T-helper 17 cell (primary cell): Measurements from ENCODE around the gene BCAT1. TPM values are rescaled to one million over a fixed set of nuclear protein-coding genes. Genes with fewer than 3 reads are reported as not detected.

Source experiments
- ATAC-seq: fragments of 150-1000 bp; cut with Tn5 transposase; 2 replicates; pipeline ENCODE4 v1.10.0; 2021; ENCODE audit warnings: mild to moderate bottlenecking, moderate library complexity
- DNase-seq, 3 donors: peaks; one replicate each; pipeline versions ENCODE4 v3.0.0 to v3.0.0-alpha.2; 2020 to 2021
- H3K9me3 ChIP-seq: one replicate; pipeline ENCODE4 v1.7.0; 2013; ENCODE audit warnings: low read length, mild to moderate bottlenecking; ENCODE audit not compliant: control insufficient read depth, poor library complexity, severe bottlenecking
- H3K27ac Mint-ChIP-seq: one replicate; pipeline ENCODE4 v1.8.0; 2022; ENCODE audit warnings: mild to moderate bottlenecking, moderate library complexity, mixed read lengths
- H3K27me3 Mint-ChIP-seq: one replicate; pipeline ENCODE4 v1.8.0; 2022; ENCODE audit warnings: mixed read lengths
- H3K36me3 Mint-ChIP-seq: one replicate; pipeline ENCODE4 v1.8.0; 2022; ENCODE audit warnings: low read depth, mixed read lengths
- H3K4me1 Mint-ChIP-seq: one replicate; pipeline ENCODE4 v1.8.0; 2022; ENCODE audit warnings: mild to moderate bottlenecking, mixed read lengths
- H3K4me3 Mint-ChIP-seq: one replicate; pipeline ENCODE4 v1.8.0; 2022; ENCODE audit warnings: mild to moderate bottlenecking, moderate library complexity, mixed read lengths
- total RNA-seq, 4 donors: library from RNA in 2 of 4; stranded (reverse) in 2 of 4; gene quantifications; one replicate each; pipeline ENCODE4 v1.2.3 and lab custom pipeline; 2022 to 2026

BCAT1 gene
- total RNA-seq, 2 donors from 2014 or later: 1.1 to 1.6 TPM

DNA sequence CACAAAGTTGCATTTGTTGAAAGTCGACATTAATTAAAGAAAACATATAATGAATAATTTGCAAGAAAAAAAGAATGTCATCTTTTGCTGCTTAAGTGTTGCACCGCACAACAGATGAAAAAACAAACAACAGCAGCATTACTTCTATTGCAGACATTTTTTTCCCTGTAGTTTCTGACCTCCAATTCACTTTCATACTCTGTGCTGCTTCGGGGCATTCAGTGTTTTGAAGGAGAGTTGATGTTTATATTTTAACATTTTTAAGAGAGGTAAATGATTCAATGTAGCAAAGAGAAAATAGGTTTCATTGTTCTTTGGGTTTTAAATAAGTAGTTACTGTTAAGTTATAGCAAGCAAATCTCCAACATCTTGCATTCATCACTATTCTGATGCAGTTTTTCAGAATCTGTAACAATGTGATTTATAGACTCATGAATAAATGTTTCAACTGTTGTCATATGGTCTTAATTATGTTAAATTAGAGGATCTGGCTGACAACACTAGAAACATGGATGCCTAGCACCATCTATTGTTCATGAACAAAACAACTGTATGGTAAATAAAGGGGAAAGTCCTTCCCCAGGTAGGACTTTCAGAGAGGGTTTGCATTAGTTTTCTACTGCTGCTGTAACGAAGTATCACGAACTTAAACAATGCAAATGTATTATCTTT is 168.1 kb downstream of the BCAT1 start:
- no peak for DNase-seq
- Mint-ChIP-seq H3K4me3 (no peak overlapping the region), H3K27me3 (peaks cover 39% of the 10 kb centered on the region), H3K4me1 (no peaks in the 10 kb centered on the region), H3K27ac (no peak overlapping the region), H3K36me3 (no peaks in the 10 kb centered on the region)
- ATAC-seq: no peak
- H3K9me3 ChIP-seq: no peaks in the 10 kb centered on the region

DNA sequence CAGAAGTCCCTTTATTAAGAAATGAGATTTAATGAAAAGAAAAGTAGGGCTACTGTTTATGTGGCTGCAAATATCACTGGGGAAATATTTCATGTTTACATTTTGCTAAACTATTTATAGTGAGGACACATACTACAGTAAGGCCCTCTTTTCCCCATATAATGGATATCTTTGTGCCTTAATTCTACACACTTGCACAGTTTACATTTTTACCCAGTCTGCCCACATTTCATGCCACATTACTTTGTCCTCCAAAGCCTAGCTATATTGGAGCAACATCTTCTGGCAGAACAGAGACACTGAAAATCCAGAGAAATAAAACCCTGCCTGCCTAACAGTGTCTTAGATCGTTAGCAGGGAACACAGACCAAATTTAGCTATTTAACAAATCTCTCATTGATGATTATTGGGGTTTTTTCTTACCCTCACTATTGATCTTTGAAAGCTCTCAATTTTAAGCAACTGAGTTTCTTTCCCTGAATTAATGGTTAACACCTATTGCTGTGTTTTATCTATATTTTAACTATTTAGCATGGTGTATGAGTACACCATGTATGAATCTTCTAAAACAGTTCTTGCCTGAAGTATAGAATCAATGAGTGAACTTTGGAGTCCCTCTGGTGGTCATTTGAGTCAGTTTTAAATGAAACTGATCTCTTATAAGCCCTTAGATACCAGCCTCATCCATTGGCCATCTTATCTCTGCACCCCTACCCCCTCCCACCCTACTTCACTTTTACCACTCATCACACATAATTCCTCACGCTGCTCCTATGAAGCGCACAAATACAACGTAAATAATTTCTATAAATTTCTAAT is 170.2 kb downstream of the BCAT1 start:
- no peak overlapping the region for H3K27ac Mint-ChIP-seq
- H3K36me3 Mint-ChIP-seq: no peaks in the 10 kb centered on the region
- H3K4me3 Mint-ChIP-seq: no peak overlapping the region
- ATAC-seq (peak; percentile 25), DNase-seq (no peak)
- H3K4me1 Mint-ChIP-seq: no peaks in the 10 kb centered on the region
- peaks cover 27% of the 10 kb centered on the region for H3K27me3 Mint-ChIP-seq
- no peaks in the 10 kb centered on the region for H3K9me3 ChIP-seq

DNA sequence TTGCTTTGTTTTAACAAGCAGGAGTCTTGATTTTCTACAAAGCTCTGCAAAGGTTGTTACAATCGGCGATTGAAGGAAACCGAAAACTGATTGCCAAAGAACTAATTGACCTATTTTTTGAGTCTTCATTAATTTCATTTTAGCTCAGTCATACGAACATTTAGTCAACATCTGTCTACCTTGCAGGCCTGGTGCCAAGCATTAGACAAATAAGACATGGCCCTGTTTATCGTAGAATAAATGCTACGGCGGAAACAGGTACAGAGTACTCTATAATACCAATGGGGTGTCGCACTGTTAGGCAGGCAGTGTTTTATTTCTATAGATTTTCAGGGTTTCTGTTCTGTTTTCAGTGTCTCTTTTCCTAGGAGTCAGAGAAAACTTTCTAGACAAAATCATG is 171.5 kb downstream of the BCAT1 start:
- DNase-seq (no peak), ATAC-seq (no peak)
- no peak overlapping the region for H3K4me3 Mint-ChIP-seq
- H3K27ac Mint-ChIP-seq: no peak overlapping the region
- no peaks in the 10 kb centered on the region for H3K4me1 Mint-ChIP-seq
- no peaks in the 10 kb centered on the region for H3K9me3 ChIP-seq
- H3K27me3 Mint-ChIP-seq: peaks cover 17% of the 10 kb centered on the region
- H3K36me3 Mint-ChIP-seq: no peaks in the 10 kb centered on the region

DNA sequence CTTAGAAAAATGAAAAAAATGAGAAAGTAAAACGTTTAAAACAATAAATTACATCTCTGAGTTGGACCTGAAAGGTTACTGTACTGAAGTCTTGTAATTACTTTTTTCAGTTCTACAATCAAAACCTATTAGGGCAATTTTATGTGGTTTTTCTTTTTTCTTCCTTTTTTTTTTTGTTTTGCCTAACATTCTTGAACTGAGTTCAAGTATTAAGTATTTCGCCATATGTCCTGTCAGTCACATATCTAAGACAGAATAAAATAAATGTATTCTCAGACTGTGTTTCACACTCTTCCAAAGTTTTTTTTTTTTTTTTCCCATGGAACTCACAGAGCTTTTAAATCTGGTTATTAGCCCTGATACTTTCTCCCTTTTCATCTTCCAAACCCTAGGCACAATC is 172.0 kb downstream of the BCAT1 start:
- Mint-ChIP-seq H3K27me3 (peaks cover 14% of the 10 kb centered on the region), H3K4me1 (no peaks in the 10 kb centered on the region), H3K27ac (no peak overlapping the region), H3K4me3 (no peak overlapping the region), H3K36me3 (no peaks in the 10 kb centered on the region)
- ATAC-seq (no peak), DNase-seq (no peak)
- no peaks in the 10 kb centered on the region for H3K9me3 ChIP-seq

DNA sequence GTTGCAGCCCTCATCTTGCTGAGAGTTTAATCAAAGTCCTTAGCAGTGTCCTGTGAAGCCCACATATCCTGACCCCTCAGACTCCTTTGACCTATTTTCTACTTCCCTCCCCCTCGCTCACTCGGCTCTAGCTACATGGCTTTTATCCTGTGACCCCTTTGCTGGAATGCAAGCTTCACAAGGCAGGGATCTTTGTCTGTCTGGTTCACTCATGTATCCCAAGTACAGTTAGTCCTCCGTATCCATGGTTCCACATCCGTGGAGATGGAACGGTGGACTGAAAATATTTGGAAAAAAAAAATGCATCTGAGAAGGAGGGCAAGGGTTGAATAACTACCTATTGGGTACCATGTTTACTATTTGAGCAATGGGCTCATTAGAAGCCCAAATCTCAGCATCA is 173.8 kb downstream of the BCAT1 start:
- Mint-ChIP-seq H3K27ac (no peak overlapping the region), H3K27me3 (peaks cover 10% of the 10 kb centered on the region), H3K4me1 (no peaks in the 10 kb centered on the region), H3K4me3 (no peak overlapping the region), H3K36me3 (no peaks in the 10 kb centered on the region)
- DNase-seq: no peak
- ATAC-seq: no peak
- no peaks in the 10 kb centered on the region for H3K9me3 ChIP-seq

DNA sequence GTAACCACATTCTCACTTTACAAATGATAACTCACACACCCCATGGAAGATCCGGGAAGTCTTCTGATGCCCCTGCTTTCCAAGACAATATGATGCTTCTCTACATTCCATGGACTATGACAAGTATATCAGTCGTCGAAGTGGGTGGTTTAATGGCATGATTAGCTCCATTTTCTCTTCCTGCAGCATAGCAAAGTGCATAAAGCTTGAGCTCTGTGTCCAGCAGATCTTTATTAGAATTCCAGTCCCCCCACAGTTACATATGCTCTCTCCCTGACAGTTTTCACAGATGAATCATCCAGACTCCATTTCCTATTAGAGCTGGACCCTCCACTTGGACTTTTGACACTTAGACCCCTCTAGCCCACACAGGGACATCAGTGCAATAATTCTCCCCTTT is 174.9 kb downstream of the BCAT1 start:
- Mint-ChIP-seq H3K36me3 (no peaks in the 10 kb centered on the region), H3K4me3 (no peak overlapping the region), H3K27ac (no peak overlapping the region), H3K4me1 (no peaks in the 10 kb centered on the region), H3K27me3 (peaks cover 4% of the 10 kb centered on the region)
- ATAC-seq: no peak
- DNase-seq: no peak
- H3K9me3 ChIP-seq: no peaks in the 10 kb centered on the region

DNA sequence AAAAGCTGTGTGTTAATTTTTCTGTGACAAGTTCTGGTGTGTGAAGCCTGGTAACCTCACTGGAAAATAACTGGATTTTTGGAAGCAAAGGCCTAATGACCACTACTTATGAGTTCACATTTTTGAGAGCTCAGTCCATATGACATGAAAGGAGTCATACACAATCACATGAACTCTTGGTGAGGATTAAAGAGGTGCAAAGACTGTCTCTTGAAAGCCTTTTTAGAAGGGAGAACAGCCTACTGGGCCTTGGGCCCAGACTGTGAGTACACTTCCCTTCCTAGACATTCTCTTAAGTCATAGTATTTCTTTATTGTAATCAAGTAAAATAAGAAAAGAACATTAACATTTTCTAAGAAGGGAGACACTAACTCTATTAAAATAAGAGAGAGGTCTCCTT is 176.1 kb downstream of the BCAT1 start:
- no peak overlapping the region for H3K4me3 Mint-ChIP-seq
- H3K27me3 Mint-ChIP-seq: peaks cover 4% of the 10 kb centered on the region
- no peaks in the 10 kb centered on the region for H3K36me3 Mint-ChIP-seq

DNA sequence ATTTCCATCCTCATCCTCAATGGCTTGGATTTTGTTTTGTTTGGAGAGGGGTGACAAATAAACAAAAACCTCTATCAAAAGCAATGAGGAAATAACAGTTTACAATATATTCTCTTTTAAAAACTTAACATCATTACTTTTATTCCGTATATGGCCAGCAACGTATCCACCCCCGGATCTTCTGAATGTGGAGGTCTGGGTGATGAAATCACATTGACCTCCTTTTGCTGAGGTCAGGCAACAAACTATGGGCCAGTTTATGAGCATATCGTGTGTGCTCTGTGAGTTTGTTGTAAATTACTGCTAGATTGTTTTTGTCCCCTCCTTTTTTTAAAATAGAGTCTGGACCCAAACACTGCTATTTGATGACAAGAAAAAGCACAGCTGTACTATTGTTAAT is 178.1 kb downstream of the BCAT1 start:
- no peak for ATAC-seq
- Mint-ChIP-seq H3K4me3 (no peak overlapping the region), H3K4me1 (no peaks in the 10 kb centered on the region), H3K36me3 (no peaks in the 10 kb centered on the region), H3K27me3 (peaks cover 4% of the 10 kb centered on the region), H3K27ac (no peak overlapping the region)
- no peaks in the 10 kb centered on the region for H3K9me3 ChIP-seq
- DNase-seq: no peak

More for the DNA sequence above, 176.1 kb downstream of the BCAT1 start:
- no peaks in the 10 kb centered on the region for H3K4me1 Mint-ChIP-seq
- H3K27ac Mint-ChIP-seq: no peak overlapping the region
- no peaks in the 10 kb centered on the region for H3K9me3 ChIP-seq
- ATAC-seq (no peak), DNase-seq (no peak)

DNA sequence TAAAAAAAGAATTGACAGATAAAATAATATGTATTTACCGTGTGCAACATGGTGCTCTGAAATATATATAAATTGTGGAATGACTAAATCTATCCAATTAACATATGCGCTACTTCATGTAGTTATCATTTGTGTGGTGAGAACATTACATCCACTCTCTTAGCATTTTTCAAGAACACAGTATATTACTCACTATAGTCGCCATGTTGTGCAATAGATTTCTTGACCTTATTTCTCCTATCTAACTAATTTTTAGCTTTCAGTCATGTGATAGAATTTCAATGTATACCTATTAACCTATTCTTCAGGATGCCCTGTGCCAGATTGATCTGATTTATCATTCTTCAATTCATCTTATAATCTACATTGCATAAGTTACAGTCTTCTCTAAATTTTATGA is 178.6 kb downstream of the BCAT1 start:
- H3K9me3 ChIP-seq: no peaks in the 10 kb centered on the region
- ATAC-seq (no peak), DNase-seq (no peak)
- H3K27me3 Mint-ChIP-seq: peaks cover 4% of the 10 kb centered on the region
- no peaks in the 10 kb centered on the region for H3K36me3 Mint-ChIP-seq
- H3K4me3 Mint-ChIP-seq: no peak overlapping the region
- H3K27ac Mint-ChIP-seq: no peak overlapping the region
- no peaks in the 10 kb centered on the region for H3K4me1 Mint-ChIP-seq

DNA sequence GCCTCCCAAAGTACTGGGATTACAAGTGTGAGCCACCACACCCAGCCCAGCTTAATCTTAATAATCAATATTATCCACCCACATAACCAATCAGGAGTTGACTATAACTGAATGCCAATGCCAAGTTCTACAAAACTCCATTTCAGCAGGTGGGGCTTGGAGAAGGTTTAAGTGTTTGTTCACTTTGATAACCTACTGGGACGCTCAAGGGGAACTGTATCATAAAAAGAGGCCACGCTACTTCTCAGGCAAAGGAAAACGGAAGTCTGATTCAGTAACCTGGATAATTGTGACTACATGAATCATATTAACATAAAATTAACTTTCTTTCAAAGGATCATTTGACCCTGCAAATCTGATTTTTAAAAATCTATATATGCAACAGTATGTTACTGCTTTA is 179.2 kb downstream of the BCAT1 start:
- H3K9me3 ChIP-seq: no peaks in the 10 kb centered on the region
- ATAC-seq: no peak
- H3K27me3 Mint-ChIP-seq: peaks cover 4% of the 10 kb centered on the region

DNA sequence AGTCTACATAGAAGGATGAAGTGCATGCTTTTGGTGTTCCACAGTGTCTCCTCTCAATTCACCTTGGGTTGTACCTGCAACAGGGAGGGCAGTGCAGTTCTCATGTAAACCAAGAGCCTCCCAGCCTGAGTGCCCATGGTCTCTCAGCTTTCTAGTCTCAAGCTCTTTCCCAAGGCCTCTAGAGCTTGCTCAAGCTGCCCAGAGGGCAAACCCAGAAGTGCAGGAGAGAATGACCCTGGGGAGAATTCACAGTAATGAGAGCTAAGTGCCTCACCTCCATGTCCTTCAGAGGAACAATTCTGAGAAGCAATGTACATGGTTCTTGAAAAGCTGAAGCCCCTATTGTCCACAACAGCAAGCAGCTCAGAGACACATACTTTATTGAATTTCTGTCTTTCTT is 180.5 kb downstream of the BCAT1 start:
- Mint-ChIP-seq H3K4me3 (no peak overlapping the region), H3K36me3 (no peaks in the 10 kb centered on the region), H3K27ac (no peak overlapping the region), H3K4me1 (no peaks in the 10 kb centered on the region), H3K27me3 (peaks cover 4% of the 10 kb centered on the region)
- no peaks in the 10 kb centered on the region for H3K9me3 ChIP-seq
- DNase-seq (no peak), ATAC-seq (no peak)

More for the DNA sequence above, 179.2 kb downstream of the BCAT1 start:
- H3K4me1 Mint-ChIP-seq: no peaks in the 10 kb centered on the region
- H3K4me3 Mint-ChIP-seq: no peak overlapping the region
- no peaks in the 10 kb centered on the region for H3K36me3 Mint-ChIP-seq
- H3K27ac Mint-ChIP-seq: no peak overlapping the region
- no peak for DNase-seq

DNA sequence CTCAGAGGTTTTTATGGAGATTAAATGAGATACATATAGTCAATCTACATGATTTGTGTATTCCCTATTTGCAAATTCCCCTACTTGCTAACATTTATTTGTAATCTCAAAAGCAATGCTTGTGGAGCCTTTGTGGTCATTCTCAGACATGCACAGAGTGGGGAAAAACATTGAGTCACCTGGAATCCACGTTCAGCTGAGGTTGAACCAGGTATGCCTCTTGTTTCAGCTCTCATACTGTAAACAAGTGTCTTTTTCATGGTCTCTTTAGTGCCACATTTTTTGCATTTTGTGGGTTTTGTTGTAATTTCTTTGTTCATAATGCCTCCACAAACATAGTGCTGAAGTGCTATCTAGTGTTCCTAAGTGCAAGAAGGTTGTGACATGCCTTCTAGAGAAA is 181.9 kb downstream of the BCAT1 start:
- ATAC-seq: no peak
- Mint-ChIP-seq H3K27me3 (peaks cover 4% of the 10 kb centered on the region), H3K4me1 (no peaks in the 10 kb centered on the region), H3K27ac (no peak overlapping the region), H3K4me3 (no peak overlapping the region), H3K36me3 (no peaks in the 10 kb centered on the region)
- H3K9me3 ChIP-seq: no peaks in the 10 kb centered on the region
- DNase-seq: no peak

DNA sequence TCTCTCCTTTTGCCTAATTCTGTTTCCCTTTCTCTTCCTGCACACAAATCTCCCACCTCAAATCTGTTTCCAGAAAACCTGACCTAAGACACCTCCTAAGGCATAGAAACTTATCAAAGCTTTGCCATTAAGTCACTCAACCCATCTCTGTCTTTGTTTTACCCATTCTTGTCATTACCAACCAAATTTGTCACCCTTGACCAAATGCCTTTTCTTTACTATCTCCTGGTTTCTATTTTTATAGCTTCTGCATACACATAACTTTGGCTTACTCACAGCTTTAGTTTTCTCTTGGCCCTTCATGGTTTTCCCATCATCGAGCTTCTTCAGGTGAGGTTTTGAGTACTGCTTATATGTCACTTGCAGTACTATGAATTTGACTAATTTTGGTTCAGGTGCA is 184.2 kb downstream of the BCAT1 start:
- Mint-ChIP-seq H3K36me3 (no peaks in the 10 kb centered on the region), H3K4me1 (no peaks in the 10 kb centered on the region)
- ATAC-seq: no peak

More for the DNA sequence above, 184.2 kb downstream of the BCAT1 start:
- H3K27me3 Mint-ChIP-seq: no peaks in the 10 kb centered on the region
- H3K4me3 Mint-ChIP-seq: no peak overlapping the region
- no peak for DNase-seq
- no peak overlapping the region for H3K27ac Mint-ChIP-seq
- no peaks in the 10 kb centered on the region for H3K9me3 ChIP-seq
